Endothelial cell of umbilical vein (primary cell): ENCODE measurements around the gene DDX42. TPM values are rescaled to one million over a fixed set of nuclear protein-coding genes. Genes with fewer than 3 reads are reported as not detected.
"Not testable (repeated sequence)": the region's sequence is repeated elsewhere in the genome, so short reads cannot be mapped to it uniquely, and the experiment has no call there.

Source experiments
- BruUV-seq: library from RNA; stranded (reverse); fragments of 400-500 nt; replicated peaks from 2 replicates; lab custom pipeline; 2021; lab: Mats Ljungman, UMichigan
- CTCF ChIA-PET: fragments of 300-600, 350-600 bp; sonication (Branson Sonifier 250); formaldehyde crosslinking; loops from one replicate; lab custom pipeline; 2021; ENCODE audit warnings: antibody characterized with exemption, inconsistent platforms; lab: Charles Lee
- POLR2A ChIA-PET: fragments of 300-600, 350-600 bp; sonication (Branson Sonifier 250); formaldehyde crosslinking; loops from one replicate; lab custom pipeline; 2021; ENCODE audit warnings: antibody characterized with exemption, inconsistent platforms; lab: Charles Lee
- DNase-seq: peaks from one replicate; pipeline ENCODE4 v3.0.0-alpha.2; 2011; ENCODE audit warnings: low read depth, low spot score
- FAIRE-seq: peaks from 2 replicates; lab custom pipeline; 2011; peaks lifted over from hg19 to GRCh38; lab: Jason Lieb, UNC
- H2AFZ ChIP-seq: 2 replicates; pipeline ENCODE4 v1.6.0; 2012; ENCODE audit warnings: low read depth, low read length, control low read depth, inconsistent platforms
- H3K27ac ChIP-seq: 2 replicates; pipeline ENCODE4 v1.5.1; 2011; ENCODE audit warnings: low read depth, mild to moderate bottlenecking, control low read depth, low read length, moderate library complexity; ENCODE audit not compliant: insufficient read depth
- H3K27me3 ChIP-seq, 2 experiments: 2 replicates each; pipeline versions ENCODE4 v1.6.0 to v1.6.1; 2011; ENCODE audit warnings: low read length in 2 of 2, mixed read lengths in 1 of 2; ENCODE audit not compliant: control insufficient read depth in 2 of 2, insufficient read depth in 2 of 2
- H3K36me3 ChIP-seq, 2 experiments: 2 replicates in 1 of 2; 3 replicates in 1 of 2; pipeline ENCODE4 v1.5.1; 2011; ENCODE audit warnings: low read length in 2 of 2, mild to moderate bottlenecking in 1 of 2, moderate library complexity in 1 of 2; ENCODE audit not compliant: control insufficient read depth in 2 of 2, insufficient read depth in 2 of 2; ENCODE audit errors: extremely low read depth in 1 of 2
- H3K4me1 ChIP-seq: 3 replicates; pipeline ENCODE4 v1.5.1; 2011; ENCODE audit warnings: mild to moderate bottlenecking, low read length; ENCODE audit not compliant: control insufficient read depth, insufficient read depth; ENCODE audit errors: extremely low read depth
- H3K4me2 ChIP-seq: 2 replicates; pipeline ENCODE4 v1.6.1; 2011; ENCODE audit warnings: low read length, control low read depth, mixed read lengths; ENCODE audit not compliant: insufficient read depth
- H3K4me3 ChIP-seq, 3 experiments: fragments of 200-600 bp in 1 of 3; sonication (generic), shearing (Covaris generic) in 1 of 3; replicated peaks in 1 of 3; 2 replicates each; pipeline ENCODE4 v1.5.1; 2011 to 2016; ENCODE audit warnings: control low read depth in 3 of 3, low read length in 3 of 3, mild to moderate bottlenecking in 2 of 3, inconsistent platforms in 1 of 3, low read depth in 1 of 3, moderate library complexity in 1 of 3; ENCODE audit not compliant: insufficient read depth in 1 of 3
- H3K79me2 ChIP-seq: 2 replicates; pipeline ENCODE4 v1.6.0; 2012; ENCODE audit warnings: low read length, inconsistent platforms; ENCODE audit not compliant: control insufficient read depth, insufficient read depth
- H3K9ac ChIP-seq: replicated peaks from 2 replicates; pipeline ENCODE3; 2011; ENCODE audit warnings: low read length, control low read depth; ENCODE audit not compliant: insufficient read depth; ENCODE audit errors: extremely low read depth
- H3K9me1 ChIP-seq: replicated peaks from 3 replicates; pipeline ENCODE4 v1.6.0; 2011; ENCODE audit warnings: mild to moderate bottlenecking, low read length; ENCODE audit not compliant: control insufficient read depth, insufficient read depth; ENCODE audit errors: extremely low read depth
- H3K9me3 ChIP-seq: replicated peaks from 2 replicates; pipeline ENCODE4 v1.5.1; 2012; ENCODE audit warnings: low read length, inconsistent platforms; ENCODE audit not compliant: control insufficient read depth, insufficient read depth
- H4K20me1 ChIP-seq: replicated peaks from 2 replicates; pipeline ENCODE3; 2011; ENCODE audit warnings: mild to moderate bottlenecking, low read length; ENCODE audit not compliant: control insufficient read depth, insufficient read depth; ENCODE audit errors: extremely low read depth
- EZH2 ChIP-seq: IDR thresholded peaks from 2 replicates; pipeline ENCODE4 v1.6.1; 2012; ENCODE audit warnings: borderline replicate concordance, low read depth, mild to moderate bottlenecking, moderate library complexity, low read length, inconsistent platforms; ENCODE audit not compliant: severe bottlenecking
- FOS ChIP-seq: IDR thresholded peaks from 2 replicates; pipeline ENCODE4 v1.6.1; 2011; ENCODE audit warnings: mild to moderate bottlenecking, low read length, moderate library complexity, borderline replicate concordance; ENCODE audit not compliant: insufficient read depth
- GATA2 ChIP-seq: IDR thresholded peaks from 2 replicates; pipeline ENCODE4 v1.7.0; 2011; ENCODE audit warnings: low read depth, mild to moderate bottlenecking, moderate library complexity, mixed read lengths, low read length; ENCODE audit not compliant: insufficient read length, insufficient read depth
- JUN ChIP-seq: IDR thresholded peaks from 2 replicates; pipeline ENCODE4 v1.6.1; 2011; ENCODE audit warnings: borderline replicate concordance, low read depth; ENCODE audit not compliant: insufficient read length, insufficient read depth
- MYC ChIP-seq: IDR thresholded peaks from one replicate; pipeline ENCODE4 v1.6.1; 2011; ENCODE audit warnings: mild to moderate bottlenecking, low read depth, low read length
- POLR2A ChIP-seq: IDR thresholded peaks from 2 replicates; pipeline ENCODE4 v1.6.1; 2012; ENCODE audit warnings: low read depth, mild to moderate bottlenecking, control low read depth, low read length
- POLR2AphosphoS5 ChIP-seq: IDR thresholded peaks from 2 replicates; pipeline ENCODE4 v1.6.1; 2012; ENCODE audit warnings: low read depth, mild to moderate bottlenecking, control low read depth, low read length, moderate library complexity; ENCODE audit not compliant: insufficient read depth
- dilution Hi-C: fragments of 300-500 bp; cut with MboI; formaldehyde crosslinking; loops from one replicate; pipeline ENCODE4 v1.15.0; 2019; ENCODE audit warnings: low sequenced_read_pairs; ENCODE audit not compliant: extremely low pct_ligation_motif_present
- intact Hi-C: fragments of 100-400 bp; cut with micrococcal nuclease; formaldehyde crosslinking; loops from one replicate; pipeline ENCODE4 v1.10.0; 2022
- polyA plus RNA-seq, 4 experiments: library from polyadenylated mRNA; depleted of rRNA in 3 of 4; stranded (reverse) in 3 of 4; unstranded in 1 of 4; fragments of >200 nt; gene quantifications; 2 replicates each; pipeline versions ENCODE4 v1.2.1 to v1.2.3, GENCODE V29; 2011 to 2012; ENCODE audit warnings: missing spikeins in 1 of 4
- total RNA-seq: library from RNA; stranded (reverse); gene quantifications from 2 replicates; pipeline ENCODE4 v1.2.3, GENCODE V29; 2021
- TF ChIP-seq, protein P1 (sequence below): IDR thresholded peaks from 2 replicates; pipeline ENCODE4 v1.6.1; 2011; ENCODE audit not compliant: insufficient read depth, insufficient read length
- TF ChIP-seq, protein P2 (sequence below), 2 donors: IDR thresholded peaks; 1 replicate in 1 of 2; 2 replicates in 1 of 2; pipeline ENCODE4 v1.5.1; 2011; ENCODE audit warnings: low read length in 2 of 2, mild to moderate bottlenecking in 2 of 2, moderate library complexity in 2 of 2, control low read depth in 1 of 2, inconsistent platforms in 1 of 2, low read depth in 1 of 2; ENCODE audit not compliant: insufficient read depth in 1 of 2; ENCODE audit errors: extremely low read depth in 1 of 2

DDX42 gene
- total and polyA plus RNA-seq, 2 donors (not counting 3 experiments of a cell fraction or from before 2014, with no cell fraction given), result 48.1 to 124 TPM

DNA sequence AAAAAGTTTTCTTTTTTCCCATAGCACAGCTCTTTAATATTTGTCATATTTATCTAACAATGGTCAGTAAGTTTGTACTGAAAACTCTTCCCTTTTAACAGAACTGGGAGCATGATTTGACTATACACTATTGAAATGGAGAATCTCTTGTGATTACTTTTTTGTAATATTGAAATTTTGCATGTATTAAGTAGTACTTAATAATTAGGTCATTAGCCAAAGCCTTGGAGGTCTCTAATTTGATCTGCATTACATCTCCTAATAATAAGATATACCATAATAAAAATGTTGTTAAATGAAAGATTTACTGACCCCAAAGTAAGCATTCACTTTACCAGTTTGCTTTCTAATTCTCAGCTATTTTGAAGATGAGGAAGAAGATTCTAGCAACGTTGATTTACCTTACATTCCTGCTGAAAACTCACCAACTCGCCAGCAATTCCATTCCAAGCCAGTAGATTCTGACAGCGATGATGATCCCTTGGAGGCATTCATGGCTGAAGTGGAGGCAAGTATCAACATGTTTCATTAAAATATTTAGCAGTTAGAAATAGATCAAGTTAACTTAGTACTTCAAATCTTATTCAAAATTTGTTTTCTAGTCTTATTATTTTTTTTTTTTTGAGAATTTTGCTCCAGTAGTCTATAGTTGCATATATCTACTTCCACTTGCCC is 18.2 kb downstream of the DDX42 start:
- Histone ChIP-seq H3K9me3 (no peaks in the 10 kb centered on the region), H3K4me3 (no peak overlapping the region), H3K36me3 (peaks cover 17 to 27% of the 10 kb centered on the region in 2 experiments), H3K9ac (no peak overlapping the region), H2AFZ (no peak overlapping the region), H3K4me1 (no peaks in the 10 kb centered on the region), H4K20me1 (no peaks in the 10 kb centered on the region), H3K9me1 (no peaks in the 10 kb centered on the region), H3K27me3 (no peaks in the 10 kb centered on the region), H3K79me2 (peaks cover 30% of the 10 kb centered on the region), H3K27ac (no peak overlapping the region), H3K4me2 (no peak overlapping the region)
- FAIRE-seq (no peak), DNase-seq (no peak)
- POLR2A ChIA-PET, result no interaction called here
- intact Hi-C loops, result no loop called here
- BruUV-seq, result no TSS peak
- TF ChIP-seq EZH2, result no peak
- no peak for TF ChIP-seq FOS
- TF ChIP-seq POLR2A, result no peak
- TF ChIP-seq, protein P1, sequence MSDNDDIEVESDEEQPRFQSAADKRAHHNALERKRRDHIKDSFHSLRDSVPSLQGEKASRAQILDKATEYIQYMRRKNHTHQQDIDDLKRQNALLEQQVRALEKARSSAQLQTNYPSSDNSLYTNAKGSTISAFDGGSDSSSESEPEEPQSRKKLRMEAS, result no peak
- no peak for TF ChIP-seq POLR2AphosphoS5
- TF ChIP-seq, protein P2, sequence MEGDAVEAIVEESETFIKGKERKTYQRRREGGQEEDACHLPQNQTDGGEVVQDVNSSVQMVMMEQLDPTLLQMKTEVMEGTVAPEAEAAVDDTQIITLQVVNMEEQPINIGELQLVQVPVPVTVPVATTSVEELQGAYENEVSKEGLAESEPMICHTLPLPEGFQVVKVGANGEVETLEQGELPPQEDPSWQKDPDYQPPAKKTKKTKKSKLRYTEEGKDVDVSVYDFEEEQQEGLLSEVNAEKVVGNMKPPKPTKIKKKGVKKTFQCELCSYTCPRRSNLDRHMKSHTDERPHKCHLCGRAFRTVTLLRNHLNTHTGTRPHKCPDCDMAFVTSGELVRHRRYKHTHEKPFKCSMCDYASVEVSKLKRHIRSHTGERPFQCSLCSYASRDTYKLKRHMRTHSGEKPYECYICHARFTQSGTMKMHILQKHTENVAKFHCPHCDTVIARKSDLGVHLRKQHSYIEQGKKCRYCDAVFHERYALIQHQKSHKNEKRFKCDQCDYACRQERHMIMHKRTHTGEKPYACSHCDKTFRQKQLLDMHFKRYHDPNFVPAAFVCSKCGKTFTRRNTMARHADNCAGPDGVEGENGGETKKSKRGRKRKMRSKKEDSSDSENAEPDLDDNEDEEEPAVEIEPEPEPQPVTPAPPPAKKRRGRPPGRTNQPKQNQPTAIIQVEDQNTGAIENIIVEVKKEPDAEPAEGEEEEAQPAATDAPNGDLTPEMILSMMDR (IDR thresholded peaks at IDR 0.05; ENCODE audit: extremely low read depth in 1 of 2, insufficient read depth in 1 of 2, low read depth in 1 of 2, low read length in 2 of 2), result no peak
- TF ChIP-seq GATA2, result no peak
- no peak for TF ChIP-seq JUN
- TF ChIP-seq MYC, result no peak
- CTCF ChIA-PET, result interaction anchor here (1.4 kb wide), 1 partner anchor 17 kb away, joined by 3 read pairs; no protein-coding TSS in a partner anchor
- dilution Hi-C loops, result no loop called here

DNA sequence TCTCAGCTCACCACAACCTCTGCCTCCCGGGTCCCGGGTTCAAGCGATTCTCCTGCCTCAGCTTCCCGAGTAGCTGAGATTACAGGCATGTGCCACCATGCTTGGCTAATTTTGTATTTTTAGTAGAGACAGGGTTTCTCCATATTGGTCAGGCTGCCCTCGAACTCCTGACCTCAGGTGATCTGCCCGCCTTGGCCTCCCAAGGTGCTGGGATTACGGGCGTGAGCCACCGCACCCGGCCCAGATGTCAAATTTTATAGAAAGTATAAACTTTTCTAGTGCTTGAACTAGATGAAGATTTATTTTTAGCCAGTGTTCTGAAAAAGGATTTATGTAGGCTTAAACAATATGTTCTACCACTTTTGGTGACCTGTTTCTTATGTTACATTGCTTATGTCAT is 22.4 kb downstream of the DDX42 start:
- DNase-seq, intact Hi-C loops, H3K9me1 ChIP-seq, H3K4me3 ChIP-seq, BruUV-seq, POLR2A ChIA-PET, H4K20me1 ChIP-seq, H3K9me3 ChIP-seq, H3K4me1 ChIP-seq, H3K9ac ChIP-seq, CTCF ChIA-PET, FAIRE-seq, H3K27ac ChIP-seq, dilution Hi-C loops, H2AFZ ChIP-seq, H3K27me3 ChIP-seq, H3K4me2 ChIP-seq: not testable (repeated sequence)
- H3K79me2 ChIP-seq, result peaks cover 16% of the 10 kb centered on the region
- peaks cover 38 to 47% of the 10 kb centered on the region in 2 experiments for H3K36me3 ChIP-seq
